SK-N-SH (cell line): ENCODE results near the gene TFR2. TPM values are rescaled to one million over a fixed set of nuclear protein-coding genes. Genes with fewer than 3 reads are reported as not detected.

Experiments
- CTCF ChIA-PET: fragments of 300-600, 350-600 bp; formaldehyde crosslinking; extraction: SDS; loops from one replicate; lab custom pipeline; 2021; lab: Yijun Ruan, JAX
- POLR2A ChIA-PET: fragments of 350-600 bp; sonication (Branson Sonifier 250); formaldehyde crosslinking; extraction: SDS; loops from one replicate; lab custom pipeline; 2020; ENCODE audit warnings: antibody characterized with exemption, inconsistent platforms; lab: Yijun Ruan, JAX
- DNase-seq: peaks from one replicate; pipeline ENCODE4 v3.0.0; 2012
- H2AFZ ChIP-seq: fragments of 200-600 bp; sonication (generic); 2 replicates; pipeline ENCODE4 v1.8.1; 2016; ENCODE audit warnings: antibody characterized with exemption, mild to moderate bottlenecking, low read depth
- H3F3A ChIP-seq: fragments of 200-600 bp; sonication (generic); replicated peaks from 2 replicates; pipeline ENCODE3; 2016; ENCODE audit warnings: antibody characterized with exemption, mild to moderate bottlenecking; ENCODE audit not compliant: insufficient read depth
- H3K27ac ChIP-seq, 2 experiments: fragments of 200-500 bp in 1 of 2; fragments of 200-600 bp in 1 of 2; sonication (Bioruptor generic) in 1 of 2; sonication (generic), shearing (Covaris generic) in 1 of 2; 2 replicates each; pipeline versions ENCODE4 v1.5.1 to v1.6.1; 2014 to 2016; ENCODE audit warnings: low read depth in 2 of 2, inconsistent platforms in 1 of 2, low read length in 1 of 2, mild to moderate bottlenecking in 1 of 2, mixed read lengths in 1 of 2
- H3K27me3 ChIP-seq: fragments of 200-600 bp; sonication (generic), shearing (Covaris generic); 2 replicates; pipeline ENCODE4 v1.6.1; 2016; ENCODE audit warnings: mixed run types; ENCODE audit not compliant: insufficient read depth
- H3K36me3 ChIP-seq, 2 experiments: fragments of 200-500 bp in 1 of 2; fragments of 200-600 bp in 1 of 2; sonication (Bioruptor generic) in 1 of 2; sonication (generic) in 1 of 2; replicated peaks in 1 of 2; 2 replicates each; pipeline versions ENCODE3 to v1.5.1; 2014 to 2016; ENCODE audit warnings: low read length in 1 of 2, mild to moderate bottlenecking in 1 of 2; ENCODE audit not compliant: insufficient read depth in 2 of 2, control insufficient read depth in 1 of 2
- H3K4me1 ChIP-seq, 2 experiments: fragments of 200-500 bp in 1 of 2; fragments of 200-600 bp in 1 of 2; sonication (Bioruptor generic) in 1 of 2; sonication (generic), shearing (Covaris generic) in 1 of 2; 2 replicates each; pipeline versions ENCODE4 v1.5.1 to v1.6.1; 2014 to 2016; ENCODE audit warnings: low read depth in 1 of 2, low read length in 1 of 2, mixed run types in 1 of 2; ENCODE audit not compliant: insufficient read depth in 2 of 2, control insufficient read depth in 1 of 2
- H3K4me2 ChIP-seq: fragments of 200-600 bp; sonication (generic), shearing (Covaris generic); 2 replicates; pipeline ENCODE4 v1.6.1; 2017; ENCODE audit warnings: mixed run types
- H3K4me3 ChIP-seq, 2 experiments: fragments of 200-500 bp in 1 of 2; fragments of 200-600 bp in 1 of 2; sonication (Bioruptor generic) in 1 of 2; sonication (generic), shearing (Covaris generic) in 1 of 2; 2 replicates each; pipeline versions ENCODE4 v1.5.1 to v1.8.1; 2014 to 2016; ENCODE audit warnings: low read depth in 2 of 2, inconsistent platforms in 1 of 2, low read length in 1 of 2, mild to moderate bottlenecking in 1 of 2, mixed read lengths in 1 of 2, moderate library complexity in 1 of 2
- H3K79me2 ChIP-seq: fragments of 200-600 bp; sonication (generic); 2 replicates; pipeline ENCODE4 v1.8.1; 2017; ENCODE audit warnings: mild to moderate bottlenecking; ENCODE audit not compliant: insufficient read depth
- H3K9ac ChIP-seq: fragments of 200-600 bp; sonication (generic); 2 replicates; pipeline ENCODE4 v1.6.1; 2017; ENCODE audit warnings: mixed run types
- H3K9me2 ChIP-seq: fragments of 200-600 bp; sonication (generic); 2 replicates; pipeline ENCODE4 v1.6.1; 2017; ENCODE audit warnings: mixed run types
- H3K9me3 ChIP-seq: fragments of 200-600 bp; sonication (generic); 2 replicates; pipeline ENCODE4 v1.6.1; 2017; ENCODE audit warnings: mixed run types, mild to moderate bottlenecking, moderate library complexity
- H4K20me1 ChIP-seq: fragments of 200-600 bp; sonication (generic); 2 replicates; pipeline ENCODE4 v1.6.1; 2017; ENCODE audit warnings: mild to moderate bottlenecking, mixed run types; ENCODE audit not compliant: insufficient read depth
- CHD2 ChIP-seq: fragments of 150-350 bp; IDR thresholded peaks from 2 replicates; pipeline ENCODE4 v1.6.1; 2018; ENCODE audit warnings: low read length; ENCODE audit not compliant: partially characterized antibody
- ELF1 ChIP-seq: IDR thresholded peaks from 2 replicates; pipeline ENCODE4 v1.4.0; 2012
- EP300 ChIP-seq, 2 experiments: IDR thresholded peaks; 2 replicates each; pipeline versions ENCODE4 v1.4.0 to v1.6.1; 2012; ENCODE audit warnings: borderline replicate concordance in 1 of 2, low read depth in 1 of 2, low read length in 1 of 2
- FOXJ3 ChIP-seq: sonication (generic); formaldehyde crosslinking; IDR thresholded peaks from 2 replicates; pipeline ENCODE4 v1.5.1; 2020; ENCODE audit warnings: mild to moderate bottlenecking, missing genetic modification reagents
- FOXM1 ChIP-seq: IDR thresholded peaks from 2 replicates; pipeline ENCODE4 v1.4.0; 2012; ENCODE audit warnings: low read depth, mild to moderate bottlenecking
- GATA2 ChIP-seq: sonication (generic); formaldehyde crosslinking; IDR thresholded peaks from 2 replicates; pipeline ENCODE4 v1.5.0; 2020; ENCODE audit warnings: mild to moderate bottlenecking, missing genetic modification reagents
- MEF2A ChIP-seq: IDR thresholded peaks from 2 replicates; pipeline ENCODE4 v1.4.0; 2012; ENCODE audit warnings: low read depth, borderline replicate concordance
- NFIC ChIP-seq: IDR thresholded peaks from 2 replicates; pipeline ENCODE4 v1.4.0; 2012; ENCODE audit warnings: borderline replicate concordance
- RAD21 ChIP-seq: IDR thresholded peaks from 2 replicates; pipeline ENCODE4 v1.6.1; 2012; ENCODE audit warnings: mild to moderate bottlenecking, low read length
- SIN3A ChIP-seq: IDR thresholded peaks from 2 replicates; pipeline ENCODE4 v1.6.1; 2012; ENCODE audit warnings: low read depth, mild to moderate bottlenecking, low read length, moderate library complexity, borderline replicate concordance
- whole genome bisulfite sequencing: methylation state at CpG from one replicate; pipeline ENCODE4 v1.1.6; 2017; ENCODE audit warnings: low lambda C conversion rate; 5-methylcytosine and 5-hydroxymethylcytosine counted together
- polyA plus RNA-seq, 3 experiments: library from polyadenylated mRNA; depleted of rRNA; stranded (reverse); fragments of >200 nt; gene quantifications; 2 replicates each; pipeline ENCODE4 v1.2.3, GENCODE V29; 2012
- TF ChIP-seq, protein P1 (sequence below): IDR thresholded peaks from 2 replicates; pipeline ENCODE4 v1.4.0; 2012; ENCODE audit warnings: low read depth, borderline replicate concordance
- TF ChIP-seq, protein P2 (sequence below): fragments of 150-350 bp; IDR thresholded peaks from 2 replicates; pipeline ENCODE4 v1.6.1; 2017; ENCODE audit warnings: antibody characterized with exemption, low read length, low read depth, borderline replicate concordance
- TF ChIP-seq, protein P3 (sequence below): IDR thresholded peaks from 2 replicates; pipeline ENCODE4 v1.4.0; 2012; ENCODE audit warnings: low read depth, borderline replicate concordance
- TF ChIP-seq, protein P4 (sequence below): fragments of 200-600 bp; sonication (generic); IDR thresholded peaks from 2 replicates; pipeline ENCODE4 v1.6.1; 2017; ENCODE audit warnings: antibody characterized with exemption, mild to moderate bottlenecking, moderate library complexity

The TFR2 gene
- polyA plus RNA-seq, 1 of the 3 experiments (the other 2 are of a cell fraction): 0.30 TPM

DNA sequence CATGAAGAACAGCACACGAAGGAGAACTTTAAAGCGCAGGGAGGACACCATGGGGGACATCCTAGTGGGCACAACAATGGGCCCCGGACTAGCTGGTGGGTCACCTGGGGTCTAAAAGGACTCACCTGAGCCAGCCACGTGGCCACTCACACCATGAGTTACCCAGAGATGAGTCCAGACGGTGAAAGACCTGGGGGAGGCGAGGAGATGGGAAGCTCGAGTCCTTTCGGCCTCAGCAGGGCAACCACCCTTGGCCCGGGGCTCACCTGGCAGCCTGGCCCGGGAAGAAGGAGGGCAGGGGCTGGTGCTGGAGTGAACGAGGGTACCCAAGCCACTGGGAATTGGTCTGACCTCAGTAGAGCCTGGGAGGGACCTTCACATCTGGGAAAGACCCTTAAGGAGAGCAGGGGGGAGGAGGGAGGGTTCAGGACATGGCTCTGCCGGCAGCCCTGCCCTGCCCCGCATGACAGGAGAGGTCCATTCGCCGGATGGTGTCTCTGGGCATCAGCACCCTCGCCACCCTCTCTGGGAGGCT is 47.0 kb upstream of the TFR2 start:
- 93% methylated on average over 16 of the region's 16 CpGs for WGBS
- H4K20me1 ChIP-seq: peaks cover 54% of the 10 kb centered on the region

More for the DNA sequence above, 47.0 kb upstream of the TFR2 start:
- Histone ChIP-seq H3K27ac (no peak overlapping the region; a peak in 1 of 4 replicates), H3K9me2 (no peaks in the 10 kb centered on the region), H3F3A (peaks cover 13% of the 10 kb centered on the region), H3K4me2 (no peak overlapping the region), H3K27me3 (no peaks in the 10 kb centered on the region), H3K36me3 (peaks cover 13 to 61% of the 10 kb centered on the region in 2 experiments), H2AFZ (no peak overlapping the region), H3K9ac (no peak overlapping the region), H3K4me1 (peaks cover 18 to 23% of the 10 kb centered on the region in 2 experiments), H3K9me3 (no peaks in the 10 kb centered on the region), H3K4me3 (no peak overlapping the region), H3K79me2 (peaks cover 53% of the 10 kb centered on the region)
- no peak for DNase-seq
- TF ChIP-seq FOXJ3 (CRISPR knock-in tag) (no peak), EP300 (IDR thresholded peaks at IDR 0.05; ENCODE audit: borderline replicate concordance in 1 of 2, low read depth in 1 of 2, low read length in 1 of 2) (no peak), MEF2A (no peak), GATA2 (CRISPR knock-in tag) (no peak), FOXM1 (no peak), RAD21 (no peak), CHD2 (no peak), NFIC (no peak), SIN3A (no peak), ELF1 (no peak)
- TF ChIP-seq, protein P1, sequence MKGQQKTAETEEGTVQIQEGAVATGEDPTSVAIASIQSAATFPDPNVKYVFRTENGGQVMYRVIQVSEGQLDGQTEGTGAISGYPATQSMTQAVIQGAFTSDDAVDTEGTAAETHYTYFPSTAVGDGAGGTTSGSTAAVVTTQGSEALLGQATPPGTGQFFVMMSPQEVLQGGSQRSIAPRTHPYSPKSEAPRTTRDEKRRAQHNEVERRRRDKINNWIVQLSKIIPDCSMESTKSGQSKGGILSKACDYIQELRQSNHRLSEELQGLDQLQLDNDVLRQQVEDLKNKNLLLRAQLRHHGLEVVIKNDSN: no peak
- TF ChIP-seq, protein P2, sequence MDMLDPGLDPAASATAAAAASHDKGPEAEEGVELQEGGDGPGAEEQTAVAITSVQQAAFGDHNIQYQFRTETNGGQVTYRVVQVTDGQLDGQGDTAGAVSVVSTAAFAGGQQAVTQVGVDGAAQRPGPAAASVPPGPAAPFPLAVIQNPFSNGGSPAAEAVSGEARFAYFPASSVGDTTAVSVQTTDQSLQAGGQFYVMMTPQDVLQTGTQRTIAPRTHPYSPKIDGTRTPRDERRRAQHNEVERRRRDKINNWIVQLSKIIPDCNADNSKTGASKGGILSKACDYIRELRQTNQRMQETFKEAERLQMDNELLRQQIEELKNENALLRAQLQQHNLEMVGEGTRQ: no peak
- TF ChIP-seq, protein P3, sequence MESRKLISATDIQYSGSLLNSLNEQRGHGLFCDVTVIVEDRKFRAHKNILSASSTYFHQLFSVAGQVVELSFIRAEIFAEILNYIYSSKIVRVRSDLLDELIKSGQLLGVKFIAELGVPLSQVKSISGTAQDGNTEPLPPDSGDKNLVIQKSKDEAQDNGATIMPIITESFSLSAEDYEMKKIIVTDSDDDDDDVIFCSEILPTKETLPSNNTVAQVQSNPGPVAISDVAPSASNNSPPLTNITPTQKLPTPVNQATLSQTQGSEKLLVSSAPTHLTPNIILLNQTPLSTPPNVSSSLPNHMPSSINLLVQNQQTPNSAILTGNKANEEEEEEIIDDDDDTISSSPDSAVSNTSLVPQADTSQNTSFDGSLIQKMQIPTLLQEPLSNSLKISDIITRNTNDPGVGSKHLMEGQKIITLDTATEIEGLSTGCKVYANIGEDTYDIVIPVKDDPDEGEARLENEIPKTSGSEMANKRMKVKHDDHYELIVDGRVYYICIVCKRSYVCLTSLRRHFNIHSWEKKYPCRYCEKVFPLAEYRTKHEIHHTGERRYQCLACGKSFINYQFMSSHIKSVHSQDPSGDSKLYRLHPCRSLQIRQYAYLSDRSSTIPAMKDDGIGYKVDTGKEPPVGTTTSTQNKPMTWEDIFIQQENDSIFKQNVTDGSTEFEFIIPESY: no peak
- TF ChIP-seq, protein P4, sequence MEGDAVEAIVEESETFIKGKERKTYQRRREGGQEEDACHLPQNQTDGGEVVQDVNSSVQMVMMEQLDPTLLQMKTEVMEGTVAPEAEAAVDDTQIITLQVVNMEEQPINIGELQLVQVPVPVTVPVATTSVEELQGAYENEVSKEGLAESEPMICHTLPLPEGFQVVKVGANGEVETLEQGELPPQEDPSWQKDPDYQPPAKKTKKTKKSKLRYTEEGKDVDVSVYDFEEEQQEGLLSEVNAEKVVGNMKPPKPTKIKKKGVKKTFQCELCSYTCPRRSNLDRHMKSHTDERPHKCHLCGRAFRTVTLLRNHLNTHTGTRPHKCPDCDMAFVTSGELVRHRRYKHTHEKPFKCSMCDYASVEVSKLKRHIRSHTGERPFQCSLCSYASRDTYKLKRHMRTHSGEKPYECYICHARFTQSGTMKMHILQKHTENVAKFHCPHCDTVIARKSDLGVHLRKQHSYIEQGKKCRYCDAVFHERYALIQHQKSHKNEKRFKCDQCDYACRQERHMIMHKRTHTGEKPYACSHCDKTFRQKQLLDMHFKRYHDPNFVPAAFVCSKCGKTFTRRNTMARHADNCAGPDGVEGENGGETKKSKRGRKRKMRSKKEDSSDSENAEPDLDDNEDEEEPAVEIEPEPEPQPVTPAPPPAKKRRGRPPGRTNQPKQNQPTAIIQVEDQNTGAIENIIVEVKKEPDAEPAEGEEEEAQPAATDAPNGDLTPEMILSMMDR: no peak
- POLR2A ChIA-PET: no interaction called here
- CTCF ChIA-PET: interaction anchor here (0.8 to 11.0 kb wide), 8 partner anchors 9 to 164 kb away, joined by 3 to 227 read pairs (median 104); partner anchors contain the start of genes MOSPD3, POP7 and SLC12A9
